Muscle layer of colon (tissue), 2 donors: Measurements from ENCODE around the gene GSTA3.
"Not testable (repeated sequence)": the region's sequence is repeated elsewhere in the genome, so short reads cannot be mapped to it uniquely, and the experiment has no call there.

Source experiments
- H3K27ac ChIP-seq: one replicate; pipeline ENCODE4 v1.7.0; 2013; ENCODE audit warnings: low read depth, mild to moderate bottlenecking, low read length, moderate library complexity
- H3K27me3 ChIP-seq, 2 donors: one replicate each; pipeline ENCODE4 v1.7.0; 2013; ENCODE audit warnings: low read length in 2 of 2, mild to moderate bottlenecking in 2 of 2; ENCODE audit not compliant: insufficient read depth in 2 of 2, control insufficient read depth in 1 of 2
- H3K36me3 ChIP-seq: one replicate; pipeline ENCODE4 v1.7.0; 2013; ENCODE audit warnings: mild to moderate bottlenecking, low read length; ENCODE audit not compliant: insufficient read depth
- H3K4me1 ChIP-seq: one replicate; pipeline ENCODE4 v1.7.0; 2013; ENCODE audit warnings: mild to moderate bottlenecking, low read length; ENCODE audit not compliant: insufficient read depth
- H3K4me3 ChIP-seq, 2 donors: one replicate each; pipeline ENCODE4 v1.7.0; 2013; ENCODE audit warnings: low read length in 2 of 2, low read depth in 1 of 2, mild to moderate bottlenecking in 1 of 2, moderate library complexity in 1 of 2
- H3K9ac ChIP-seq: one replicate; pipeline ENCODE4 v1.7.0; 2013; ENCODE audit warnings: low read length
- H3K9me3 ChIP-seq: one replicate; pipeline ENCODE4 v1.7.0; 2013; ENCODE audit warnings: mild to moderate bottlenecking, low read length
- donor health status: abdominal sarcoma.
- donor health status: Adenocarcinoma of cecum.

Gene GSTA3

GRCh38 chr6:52908526-52908925 lies 972 bp downstream of the GSTA3 start:
- Histone ChIP-seq H3K4me3 (no peak overlapping the region), H3K4me1 (no peaks in the 10 kb centered on the region), H3K27ac (no peak overlapping the region), H3K36me3 (no peaks in the 10 kb centered on the region), H3K27me3 (no peaks in the 10 kb centered on the region), H3K9ac (no peak overlapping the region), H3K9me3 (no peaks in the 10 kb centered on the region)

GRCh38 chr6:52904562-52905279 lies 4.8 kb downstream of the GSTA3 start:
- Histone ChIP-seq H3K36me3 (no peaks in the 10 kb centered on the region), H3K9me3 (no peaks in the 10 kb centered on the region)

DNA sequence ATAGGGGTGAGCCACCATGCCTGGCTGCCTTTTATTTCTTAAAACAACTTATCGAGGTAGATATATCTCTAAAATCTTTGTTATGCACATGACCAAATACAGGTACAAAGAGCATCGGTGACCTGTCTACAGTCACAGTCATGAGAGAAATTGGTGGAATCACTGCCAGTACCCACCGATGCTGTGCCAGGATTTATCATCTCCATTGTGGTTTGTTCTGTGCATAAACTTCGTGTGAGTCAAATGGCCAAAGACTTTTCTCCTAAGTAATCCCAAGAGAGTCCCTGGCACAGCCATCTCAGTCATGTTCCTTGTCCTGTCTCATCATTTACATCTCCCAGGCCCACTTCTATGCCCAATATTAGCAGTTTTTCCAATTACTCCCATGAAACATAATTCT lies 9.0 kb downstream of the GSTA3 start:
- Histone ChIP-seq H3K27ac (no peak overlapping the region), H3K9me3 (no peaks in the 10 kb centered on the region), H3K4me3 (no peak overlapping the region), H3K27me3 (no peaks in the 10 kb centered on the region), H3K9ac (no peak overlapping the region), H3K4me1 (no peaks in the 10 kb centered on the region), H3K36me3 (no peaks in the 10 kb centered on the region)

More at GRCh38 chr6:52904562-52905279, 4.8 kb downstream of the GSTA3 start:
- Histone ChIP-seq H3K27me3 (no peaks in the 10 kb centered on the region), H3K4me1 (no peaks in the 10 kb centered on the region), H3K9ac (no peak overlapping the region), H3K4me3 (no peak overlapping the region), H3K27ac (no peak overlapping the region)

DNA sequence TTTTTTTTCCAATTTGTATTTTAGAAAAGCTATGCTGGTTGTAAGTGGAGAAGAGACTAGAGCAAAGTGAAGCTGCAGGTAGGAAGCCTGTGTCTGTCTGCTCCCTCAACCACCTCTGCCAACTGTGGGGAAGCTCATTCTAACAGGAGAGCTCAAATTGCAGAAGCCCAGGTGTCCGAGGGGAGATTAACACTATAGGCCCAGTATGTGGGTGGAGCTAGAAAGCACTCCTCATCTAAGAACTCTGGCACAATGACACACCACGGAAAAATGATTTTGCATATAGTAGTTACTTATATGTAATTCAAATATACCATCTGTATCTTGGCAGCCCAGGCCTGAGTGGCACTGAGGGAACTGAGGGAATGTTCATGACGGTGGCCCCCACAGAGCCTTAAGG lies 13.7 kb downstream of the GSTA3 start:
- not testable (repeated sequence) for H3K9ac ChIP-seq, H3K4me3 ChIP-seq, H3K9me3 ChIP-seq, H3K4me1 ChIP-seq, H3K27ac ChIP-seq, H3K27me3 ChIP-seq, H3K36me3 ChIP-seq

- H3K27me3 ChIP-seq, result no peaks in the 10 kb centered on the region
- H3K4me1 ChIP-seq, result no peaks in the 10 kb centered on the region
- no peak overlapping the region for H3K4me3 ChIP-seq
- H3K36me3 ChIP-seq, result no peaks in the 10 kb centered on the region
- no peaks in the 10 kb centered on the region for H3K9me3 ChIP-seq
- no peak overlapping the region for H3K27ac ChIP-seq
- no peak overlapping the region for H3K9ac ChIP-seq
Measured at GRCh38 chr6:52894285-52894684, 15.2 kb downstream of the GSTA3 start.

DNA sequence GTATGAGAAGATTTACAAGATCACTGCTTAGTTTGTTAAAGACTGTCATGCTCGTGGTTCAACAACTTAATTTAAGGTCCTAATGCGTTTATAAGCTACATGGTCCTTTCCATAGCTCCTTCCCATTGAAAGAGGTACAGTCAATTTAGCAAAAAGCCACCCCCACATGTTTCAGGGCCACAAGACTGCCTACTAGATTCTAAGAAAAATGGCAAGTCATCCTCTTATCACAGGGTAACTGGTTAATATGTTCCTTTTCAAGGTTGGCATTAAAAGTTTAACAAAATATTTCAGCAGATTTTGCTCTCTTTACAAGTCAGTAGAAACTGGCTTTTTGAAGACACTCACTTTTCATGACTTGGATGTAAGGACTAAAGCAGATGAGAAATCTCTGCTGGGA lies 15.7 kb downstream of the GSTA3 start:
- Histone ChIP-seq H3K27me3 (no peaks in the 10 kb centered on the region), H3K9ac (no peak overlapping the region), H3K4me3 (no peak overlapping the region)

GRCh38 chr6:52893221-52893620 lies 16.3 kb downstream of the GSTA3 start:
- Histone ChIP-seq H3K9ac (no peak overlapping the region), H3K4me1 (no peaks in the 10 kb centered on the region), H3K36me3 (no peaks in the 10 kb centered on the region), H3K4me3 (no peak overlapping the region), H3K27me3 (no peaks in the 10 kb centered on the region), H3K27ac (no peak overlapping the region), H3K9me3 (no peaks in the 10 kb centered on the region)

More for the DNA sequence above, 15.7 kb downstream of the GSTA3 start:
- Histone ChIP-seq H3K9me3 (no peaks in the 10 kb centered on the region), H3K4me1 (no peaks in the 10 kb centered on the region), H3K27ac (no peak overlapping the region), H3K36me3 (no peaks in the 10 kb centered on the region)

DNA sequence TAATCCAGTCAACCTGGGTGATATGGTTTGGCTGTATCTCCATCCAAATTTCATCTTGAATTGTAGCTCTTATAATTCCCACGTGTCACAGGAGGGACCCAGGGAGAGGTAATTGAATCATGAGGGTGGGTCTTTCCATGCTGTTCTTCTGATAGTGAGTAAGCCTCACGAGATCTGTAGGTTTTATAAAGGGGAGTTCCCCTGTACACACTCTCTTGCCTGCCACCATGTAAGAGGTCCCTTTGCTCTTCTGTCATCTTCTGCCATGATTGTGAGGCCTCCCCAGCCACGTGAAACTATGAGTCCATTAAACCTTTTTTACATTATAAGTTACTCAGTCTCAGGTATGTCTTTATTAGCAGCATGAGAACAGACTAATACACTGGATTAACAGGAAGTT lies 19.5 kb downstream of the GSTA3 start:
- H3K4me3 ChIP-seq, result no peak overlapping the region

GRCh38 chr6:52887910-52888524 lies 21.5 kb downstream of the GSTA3 start:
- Histone ChIP-seq H3K4me1 (no peaks in the 10 kb centered on the region), H3K27ac (no peak overlapping the region), H3K9ac (no peak overlapping the region), H3K27me3 (no peaks in the 10 kb centered on the region), H3K36me3 (no peaks in the 10 kb centered on the region), H3K9me3 (no peaks in the 10 kb centered on the region), H3K4me3 (no peak overlapping the region)

More for the DNA sequence above, 19.5 kb downstream of the GSTA3 start:
- Histone ChIP-seq H3K4me1 (no peaks in the 10 kb centered on the region), H3K27me3 (no peaks in the 10 kb centered on the region), H3K27ac (no peak overlapping the region), H3K9me3 (no peaks in the 10 kb centered on the region), H3K36me3 (no peaks in the 10 kb centered on the region), H3K9ac (no peak overlapping the region)

DNA sequence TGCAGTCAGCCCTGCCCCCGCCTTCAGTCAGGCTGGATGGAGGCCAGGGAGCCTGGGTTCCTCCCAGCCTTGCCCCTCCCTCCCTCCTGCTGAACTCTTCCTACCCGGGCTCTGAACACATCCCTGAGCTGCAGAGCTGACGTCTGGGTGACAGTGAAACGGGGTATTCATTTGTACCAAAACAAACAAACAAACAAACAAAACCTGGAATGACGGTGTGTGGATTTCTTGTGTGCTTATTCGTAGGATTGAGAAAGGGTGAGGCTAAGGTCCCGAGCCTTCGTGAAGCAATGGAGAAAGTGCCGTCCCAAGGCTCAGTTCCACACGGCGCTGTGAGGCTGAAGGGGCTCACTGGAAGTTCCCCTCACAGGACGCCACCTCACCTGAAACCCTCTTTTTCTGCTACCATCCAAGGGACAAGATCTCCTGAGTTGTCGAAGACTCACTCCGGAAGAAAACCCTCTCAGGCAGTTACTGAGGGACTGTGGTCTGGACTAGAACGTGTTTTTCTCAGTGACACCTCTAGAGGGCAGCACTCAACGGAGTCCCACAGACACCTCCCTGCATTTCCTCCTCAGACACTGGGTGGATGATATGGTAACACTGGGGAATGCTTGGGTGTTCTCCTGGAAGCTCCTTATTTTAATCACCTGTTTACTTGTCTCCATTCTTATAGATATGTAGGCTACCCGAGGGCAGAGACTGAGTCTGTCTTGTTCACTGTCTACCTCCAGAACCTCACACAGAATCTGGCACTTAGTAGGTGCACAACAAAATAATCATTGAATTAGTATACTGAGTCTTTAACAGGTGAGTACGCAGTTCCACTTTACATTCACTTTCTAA lies 27.3 kb downstream of the GSTA3 start:
- Histone ChIP-seq H3K9me3 (no peaks in the 10 kb centered on the region), H3K9ac (peak overlapping the region; percentile 54), H3K4me1 (no peaks in the 10 kb centered on the region), H3K27me3 (no peaks in the 10 kb centered on the region), H3K36me3 (no peaks in the 10 kb centered on the region), H3K27ac (peak overlapping the region; percentile 13), H3K4me3 (peak overlapping the region; percentile 41 to 77)

DNA sequence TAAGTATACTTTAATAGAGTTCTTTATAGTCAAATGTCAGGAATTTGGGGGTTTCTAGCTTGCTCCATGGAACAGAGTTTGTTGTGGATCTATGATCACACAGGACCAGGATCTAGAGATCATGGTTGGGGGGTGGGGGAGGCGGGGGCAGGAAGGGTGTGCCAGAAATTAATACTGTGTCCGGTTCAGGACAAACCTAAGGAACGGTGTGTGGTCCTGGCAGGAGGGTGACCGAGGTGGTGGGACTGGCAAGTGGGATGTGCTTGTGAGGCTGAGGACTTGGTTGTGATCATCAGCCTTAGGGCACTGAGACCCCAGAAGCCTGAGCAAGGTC lies 27.9 kb downstream of the GSTA3 start:
- Histone ChIP-seq H3K9me3 (no peaks in the 10 kb centered on the region), H3K27me3 (no peaks in the 10 kb centered on the region), H3K9ac (peak overlapping the region; percentile 54), H3K4me3 (peak overlapping the region in 1 of 2 donors; percentile 77), H3K36me3 (no peaks in the 10 kb centered on the region), H3K4me1 (no peaks in the 10 kb centered on the region), H3K27ac (no peak overlapping the region)
